Activated T-cell treated with anti-CD3 and anti-CD28 coated beads, Interleukin-2, amount 50 U/mL, for 1 hour (primary cell): Measurements from ENCODE around the gene TSPAN9.

Source experiments
- DNase-seq: peaks from one replicate; pipeline ENCODE4 v3.0.0-alpha.2; 2020

The TSPAN9 gene

GRCh38 chr12:3326156-3326849 is 249.1 kb downstream of the TSPAN9 start:
- no peak for DNase-seq

- no peak for DNase-seq
Observed at GRCh38 chr12:3326850-3327780, 249.9 kb downstream of the TSPAN9 start.

GRCh38 chr12:3328081-3328480 is 250.9 kb downstream of the TSPAN9 start:
- DNase-seq: no peak

GRCh38 chr12:3328571-3328970 is 251.4 kb downstream of the TSPAN9 start:
- DNase-seq: no peak

- no peak for DNase-seq
Observed at GRCh38 chr12:3329361-3329760, 252.2 kb downstream of the TSPAN9 start.

GRCh38 chr12:3330976-3331510 is 253.9 kb downstream of the TSPAN9 start:
- DNase-seq: no peak

DNA sequence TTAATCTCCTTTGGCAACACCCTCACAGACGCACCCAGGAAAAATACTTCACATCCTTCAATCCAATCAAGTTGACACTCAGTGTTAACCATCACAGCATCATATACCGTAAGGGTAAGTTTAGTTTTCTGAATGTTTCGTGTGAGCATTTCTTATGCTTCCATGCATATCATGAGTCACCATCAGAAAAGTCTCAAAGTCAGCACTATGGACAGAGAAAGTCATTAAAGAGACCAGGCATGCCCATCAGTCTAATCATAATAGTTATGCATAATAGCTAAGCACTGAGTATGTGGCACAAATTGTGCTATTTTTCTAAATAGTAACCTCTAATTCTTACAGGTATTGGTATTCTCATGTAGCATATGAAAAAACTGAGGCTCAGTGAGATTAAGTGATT is 255.0 kb downstream of the TSPAN9 start:
- DNase-seq: no peak

DNA sequence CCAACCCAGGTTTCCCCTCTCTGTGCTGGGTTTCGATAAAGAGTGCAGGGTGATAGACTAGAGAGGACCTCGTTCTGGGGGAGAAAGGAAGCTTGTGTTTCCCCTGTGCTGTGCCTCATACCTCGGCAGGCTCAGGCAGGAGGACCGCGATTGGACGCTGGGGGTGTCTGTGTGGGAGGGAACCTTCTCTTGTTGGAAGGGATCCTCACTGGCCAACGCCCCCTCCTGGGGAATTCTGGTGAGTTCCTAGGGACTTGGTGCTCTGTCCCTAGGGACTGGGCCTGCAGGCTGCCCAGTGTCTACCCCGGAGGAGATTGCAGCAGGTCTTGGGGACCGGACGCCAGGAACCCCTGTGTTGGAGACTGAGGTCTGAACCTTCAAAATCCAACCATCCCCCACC is 256.4 kb downstream of the TSPAN9 start:
- DNase-seq: no peak

DNA sequence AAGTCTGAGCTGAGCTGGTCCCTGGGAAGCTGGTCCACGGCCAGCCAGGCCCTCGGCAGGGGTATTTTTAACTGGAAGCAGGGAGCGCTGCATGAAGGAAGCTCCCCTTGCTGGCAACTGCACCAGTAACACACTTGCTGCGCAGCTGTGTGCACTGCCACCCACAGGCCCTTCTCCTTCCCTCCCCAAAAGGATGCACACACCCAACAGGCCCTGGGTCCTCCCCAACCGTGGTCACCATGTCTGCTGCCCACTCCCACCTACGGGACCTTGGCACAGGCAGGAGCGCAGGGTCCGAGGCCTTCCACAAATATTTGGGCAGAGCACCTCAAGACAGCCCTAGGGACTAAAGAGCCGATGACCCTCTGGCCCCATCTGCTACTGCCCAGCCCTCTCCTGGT is 256.8 kb downstream of the TSPAN9 start:
- DNase-seq: no peak

GRCh38 chr12:3335078-3335487 is 257.9 kb downstream of the TSPAN9 start:
- DNase-seq: no peak
